ENCODE measurements around the gene MRPL37. TPM values are rescaled to one million over a fixed set of nuclear protein-coding genes. Genes with fewer than 3 reads are reported as not detected.

MRPL37 gene
- total and polyA plus RNA-seq, 2 of the 8 experiments (the other 6 are each of a cell fraction or from before 2014, with no cell fraction given), result 45.5 to 126 TPM

- FAIRE-seq (no peak), DNase-seq (ENCODE audit: low read depth in 1 of 2, low spot score in 2 of 2) (no peak)
- Histone ChIP-seq H4K91ac (replicated peaks; ENCODE audit: insufficient read length, low read length) (no peak overlapping the region), H3K56ac (replicated peaks; ENCODE audit: insufficient read length, low read depth, low read length) (no peak overlapping the region), H2AFZ (ENCODE audit: low read length) (no peak overlapping the region), H4K8ac (ENCODE audit: extremely low read depth, insufficient read depth, low read length) (no peak overlapping the region), H3K4me2 (ENCODE audit: insufficient read depth in 1 of 2, low read depth in 2 of 2, low read length in 2 of 2) (no peak overlapping the region), H3K4me1 (replicated peaks in 1 of 4; ENCODE audit: control insufficient read depth in 3 of 4, insufficient read depth in 4 of 4, low read length in 3 of 4) (no peaks in the 10 kb centered on the region), H2BK20ac (ENCODE audit: low read length) (no peak overlapping the region), H3K79me1 (ENCODE audit: low read depth, low read length) (no peaks in the 10 kb centered on the region), H2AK5ac (ENCODE audit: low read depth, low read length) (no peak overlapping the region), H3K23me2 (ENCODE audit: low read depth, low read length) (no peaks in the 10 kb centered on the region), H3K27ac (ENCODE audit: low read depth, low read length) (no peak overlapping the region), H3K18ac (ENCODE audit: extremely low read depth, low read length) (no peak overlapping the region), H3K9me3 (ENCODE audit: insufficient read depth in 2 of 2, low read depth in 1 of 2, low read length in 1 of 2) (no peaks in the 10 kb centered on the region), H2BK5ac (ENCODE audit: low read depth, low read length) (no peak overlapping the region), H4K20me1 (replicated peaks in 1 of 2; ENCODE audit: control insufficient read depth in 1 of 2, insufficient read depth in 2 of 2, low read length in 2 of 2) (no peaks in the 10 kb centered on the region), H3K4me3 (ENCODE audit: extremely low read depth in 1 of 4, insufficient read depth in 2 of 4, low read depth in 3 of 4, low read length in 4 of 4) (no peak overlapping the region), H3K23ac (ENCODE audit: insufficient read length) (no peak overlapping the region), H4K5ac (ENCODE audit: insufficient read length, low read depth, low read length) (no peak overlapping the region), H2BK12ac (ENCODE audit: low read depth, low read length) (no peak overlapping the region), H3K14ac (ENCODE audit: insufficient read length) (no peak overlapping the region), H2BK15ac (ENCODE audit: low read length) (no peak overlapping the region), H3K36me3 (ENCODE audit: control insufficient read depth in 2 of 4, insufficient read depth in 4 of 4, low read length in 3 of 4) (no peaks in the 10 kb centered on the region), H3K4ac (replicated peaks; ENCODE audit: insufficient read length, low read depth, low read length) (no peak overlapping the region), H3K79me2 (ENCODE audit: control insufficient read depth in 1 of 2, insufficient read depth in 2 of 2, low read length in 2 of 2) (no peaks in the 10 kb centered on the region), H3K27me3 (replicated peaks in 1 of 4; ENCODE audit: control insufficient read depth in 3 of 4, extremely low read depth in 1 of 4, insufficient read depth in 3 of 4, low read length in 3 of 4) (no peaks in the 10 kb centered on the region), H2BK120ac (replicated peaks; ENCODE audit: low read depth, low read length) (no peak overlapping the region), H3K9ac (replicated peaks in 1 of 4; ENCODE audit: extremely low read depth in 1 of 4, low read depth in 3 of 4, low read length in 3 of 4) (no peak overlapping the region)
- CTCF ChIA-PET (ENCODE audit: partially characterized antibody), result interaction anchor here (0.6 to 2.5 kb wide), 7 partner anchors 10 to 48 kb away, joined by 3 to 10 read pairs (median 3); no protein-coding TSS in a partner anchor
- POLR2A ChIA-PET (ENCODE audit: partially characterized antibody), result no interaction called here
- 93% methylated on average over 3 of the region's 3 CpGs; no CpG with 5 or more reads in 1 of the 2 experiments for WGBS, 2 experiments (ENCODE audit: extremely low coverage in 1 of 2, insufficient coverage in 1 of 2, insufficient read length in 1 of 2, insufficient replicate concordance in 2 of 2, low coverage in 1 of 2, low lambda C conversion rate in 2 of 2, missing lambda C conversion rate in 1 of 2)
- TF ChIP-seq SP1 (IDR thresholded peaks at IDR 0.05; ENCODE audit: low read depth, low read length) (no peak), BRCA1 (IDR thresholded peaks at IDR 0.05; ENCODE audit: low read depth, low read length) (no peak), JUN (IDR thresholded peaks at IDR 0.05; ENCODE audit: low read depth, low read length) (no peak), CREB1 (IDR thresholded peaks at IDR 0.05) (no peak), JUND (IDR thresholded peaks at IDR 0.05; ENCODE audit: low read length) (no peak), CBX8 (IDR thresholded peaks at IDR 0.05; ENCODE audit: borderline replicate concordance, low read depth, low read length) (no peak), E2F6 (IDR thresholded peaks at IDR 0.05) (no peak), HDAC2 (IDR thresholded peaks at IDR 0.05; ENCODE audit: borderline replicate concordance in 1 of 2, low read depth in 2 of 2, low read length in 2 of 2) (no peak), POU5F1 (IDR thresholded peaks at IDR 0.05; ENCODE audit: low read depth, low read length) (no peak), RNF2 (IDR thresholded peaks at IDR 0.05; ENCODE audit: borderline replicate concordance, low read depth, low read length, missing control alignments, poor library complexity, severe bottlenecking) (no peak), TAF1 (IDR thresholded peaks at IDR 0.05; ENCODE audit: low read depth, low read length) (no peak), HDAC6 (IDR thresholded peaks at IDR 0.05; ENCODE audit: low read depth, low read length) (no peak), GTF2F1 (IDR thresholded peaks at IDR 0.05; ENCODE audit: borderline replicate concordance, low read depth, low read length) (no peak), ASH2L (IDR thresholded peaks at IDR 0.05; ENCODE audit: low read length) (no peak)
Measured at GRCh38 chr1:54163051-54163450, 36.9 kb upstream of the MRPL37 start.

All from H1 (cell line).